CD4-positive, alpha-beta T cell treated with Interleukin-21 for 1 hour (primary cell): Measurements from ENCODE around the gene ERCC6.

Experiments
- DNase-seq: peaks from one replicate; pipeline ENCODE4 v3.0.0-alpha.2; 2020

Gene ERCC6

GRCh38 chr10:49538381-49539319 lies at the start of gene ERCC6:
Gene ERCC6 (minus strand): TSS chr10:49539121.
- peak; percentile 96 for DNase-seq

DNA sequence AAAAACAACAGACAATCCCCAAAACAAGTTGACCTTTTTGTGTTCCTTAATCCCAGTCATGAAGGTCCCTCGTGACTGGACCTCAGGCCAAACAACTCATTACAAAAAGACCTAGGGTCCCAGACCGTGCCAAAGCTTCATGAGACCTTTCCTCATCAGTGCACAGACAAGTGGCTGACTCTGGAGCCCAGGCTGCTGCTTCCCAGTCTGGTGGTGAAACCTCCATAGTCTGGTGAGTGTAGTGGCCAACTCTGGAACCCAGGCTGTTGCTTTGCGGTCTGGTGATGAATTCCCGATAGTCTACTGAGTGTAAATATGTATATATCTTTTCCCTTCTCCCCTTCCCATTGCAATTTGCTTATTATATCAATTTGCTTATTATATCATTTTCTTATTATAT lies 49.1 kb upstream of the ERCC6 start:
- no peak for DNase-seq

- DNase-seq, result no peak
These were observed 46.5 kb upstream of the ERCC6 start for GRCh38 chr10:49585387-49585786.

DNA sequence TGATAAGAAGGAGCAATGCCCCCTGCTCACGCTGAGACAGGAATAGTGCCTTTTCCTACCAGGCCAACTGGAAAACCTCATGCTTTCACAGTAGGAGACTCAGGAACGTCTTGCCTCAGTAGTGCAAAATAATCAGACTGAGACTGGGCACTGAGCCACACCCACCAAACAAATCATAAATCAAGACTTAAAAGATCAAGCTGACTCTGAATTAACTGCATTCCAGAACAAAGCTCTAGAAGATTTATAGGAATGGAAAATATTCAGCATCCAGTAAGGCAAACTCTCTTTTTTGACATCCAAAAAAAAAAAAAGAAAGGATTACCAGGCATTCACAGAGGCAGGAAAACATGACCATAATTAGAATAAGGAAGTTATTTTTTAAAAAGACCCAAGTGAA lies 40.7 kb upstream of the ERCC6 start:
- DNase-seq, result no peak

GRCh38 chr10:49578392-49578791 lies 39.5 kb upstream of the ERCC6 start:
- no peak for DNase-seq

- no peak for DNase-seq
These were observed 38.4 kb upstream of the ERCC6 start for GRCh38 chr10:49577182-49577925.

DNA sequence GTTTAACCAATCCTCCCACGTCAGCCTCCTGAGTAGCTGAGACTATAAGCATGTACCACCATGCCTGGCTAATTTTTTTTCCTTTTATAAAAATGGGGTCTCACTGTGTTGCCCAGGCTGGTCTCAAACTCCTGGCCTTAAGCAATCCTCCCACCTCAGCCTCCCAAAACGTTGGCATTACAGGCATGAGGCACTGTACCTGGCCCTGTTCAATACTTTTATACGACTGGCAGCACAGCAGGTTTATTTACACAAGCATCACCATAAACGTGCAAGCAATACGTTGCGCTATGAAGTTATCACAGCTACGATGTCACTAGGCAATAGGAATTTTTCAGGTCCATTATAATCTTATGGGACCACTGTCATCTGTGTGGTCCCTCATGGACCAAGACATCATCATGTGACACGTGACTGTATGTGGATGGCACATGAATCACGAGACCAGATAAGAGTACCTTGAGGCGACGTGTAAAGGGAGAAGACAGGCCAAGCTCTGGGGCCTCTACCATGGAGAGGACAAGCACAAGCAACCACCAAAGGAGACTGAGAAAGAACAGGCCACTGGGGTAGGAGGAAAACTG lies 36.7 kb upstream of the ERCC6 start:
- DNase-seq, result no peak

- DNase-seq, result no peak
These were observed 33.7 kb upstream of the ERCC6 start for GRCh38 chr10:49572594-49573114.

DNA sequence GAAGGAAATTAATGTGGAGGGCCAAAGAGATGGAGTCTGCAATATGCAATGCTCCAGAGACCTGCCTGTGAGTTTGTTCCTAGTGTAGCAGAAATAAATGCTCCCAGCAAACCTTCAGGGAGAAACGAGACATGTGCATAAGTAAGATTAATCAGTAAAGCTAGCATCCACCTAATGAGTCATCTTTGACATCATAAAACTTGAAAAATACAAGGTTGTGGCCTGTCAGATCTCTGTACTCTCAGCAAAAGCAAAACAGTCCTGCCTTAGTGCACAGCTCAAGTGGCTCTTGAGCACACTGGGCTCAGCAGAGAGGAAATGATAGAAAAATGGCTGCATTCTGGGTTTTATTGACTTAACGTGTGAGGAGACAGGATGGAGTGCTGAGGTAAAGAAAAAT lies 32.5 kb upstream of the ERCC6 start:
- no peak for DNase-seq

DNA sequence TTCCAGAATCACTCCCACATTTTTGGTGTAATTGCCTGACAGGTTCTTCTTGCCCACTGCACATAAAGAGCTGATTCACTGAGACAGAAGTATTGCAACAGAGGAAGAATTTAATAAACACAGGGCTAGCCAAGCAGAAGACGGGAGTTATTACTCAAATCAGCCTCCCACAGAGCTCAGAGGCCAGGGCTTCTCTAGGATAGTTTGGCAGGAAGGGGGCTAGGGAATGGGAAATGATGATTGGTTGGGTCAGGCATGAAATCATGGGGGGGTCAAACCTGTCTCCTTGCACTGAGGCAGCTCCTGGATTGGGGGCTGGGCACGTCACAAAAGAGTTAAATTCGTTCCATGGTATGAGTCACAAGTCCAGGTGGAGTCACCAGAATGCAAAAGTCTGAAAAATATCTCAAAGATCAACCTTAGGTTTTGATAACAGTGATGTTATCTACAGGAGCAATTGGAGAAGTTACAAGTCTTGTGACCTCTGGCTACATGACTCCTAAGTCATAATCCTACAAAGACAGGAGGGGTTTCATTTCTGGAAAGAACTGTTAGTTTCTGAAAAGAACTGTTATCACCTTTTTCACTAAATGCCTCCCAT lies 30.2 kb upstream of the ERCC6 start:
- no peak for DNase-seq

DNA sequence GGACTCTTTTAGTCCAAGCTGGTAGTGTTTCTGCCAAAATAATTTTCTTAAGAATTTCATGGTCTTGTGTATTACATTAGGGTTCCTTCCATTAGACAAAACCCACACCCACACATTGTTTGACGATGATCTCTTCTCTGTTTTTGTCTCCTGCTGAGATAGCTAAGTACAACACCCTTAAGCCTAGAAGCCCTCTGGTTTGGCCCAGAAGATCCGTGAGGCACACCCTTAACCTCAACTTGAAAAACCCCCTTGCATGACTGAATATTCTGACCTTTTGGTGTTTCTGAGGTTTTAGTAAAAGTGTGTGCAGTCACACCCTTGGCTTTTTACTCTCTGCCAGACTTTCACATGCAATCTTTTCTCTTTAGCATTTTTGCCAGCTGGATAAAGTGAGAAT lies 29.3 kb upstream of the ERCC6 start:
- DNase-seq, result no peak

DNA sequence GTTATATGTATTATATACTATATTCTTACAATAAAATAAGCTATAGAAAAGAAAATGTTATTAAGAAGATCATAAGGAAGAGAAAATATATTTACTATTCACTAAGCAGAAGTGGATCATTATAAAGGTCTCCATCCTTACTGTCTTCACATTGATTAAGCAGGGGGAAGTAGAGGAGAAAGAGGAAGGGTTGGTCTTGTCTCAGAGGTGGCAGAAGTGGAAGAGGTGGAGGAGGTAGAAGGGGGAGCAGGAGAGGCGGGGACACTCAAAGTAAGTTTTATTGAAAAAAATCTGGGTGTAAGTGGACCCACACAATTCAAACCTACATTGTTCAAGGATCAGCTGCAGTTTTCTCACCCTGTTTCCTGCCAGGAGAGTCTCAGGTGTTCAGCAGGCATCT lies 28.9 kb upstream of the ERCC6 start:
- DNase-seq, result no peak

GRCh38 chr10:49564461-49565009 lies 25.6 kb upstream of the ERCC6 start:
- DNase-seq, result no peak

- DNase-seq, result no peak
These were observed 24.0 kb upstream of the ERCC6 start for GRCh38 chr10:49562893-49563292.

- no peak for DNase-seq
These were observed 21.6 kb upstream of the ERCC6 start for GRCh38 chr10:49560526-49560925.

- DNase-seq, result no peak
These were observed 20.6 kb upstream of the ERCC6 start for GRCh38 chr10:49559476-49559875.

DNA sequence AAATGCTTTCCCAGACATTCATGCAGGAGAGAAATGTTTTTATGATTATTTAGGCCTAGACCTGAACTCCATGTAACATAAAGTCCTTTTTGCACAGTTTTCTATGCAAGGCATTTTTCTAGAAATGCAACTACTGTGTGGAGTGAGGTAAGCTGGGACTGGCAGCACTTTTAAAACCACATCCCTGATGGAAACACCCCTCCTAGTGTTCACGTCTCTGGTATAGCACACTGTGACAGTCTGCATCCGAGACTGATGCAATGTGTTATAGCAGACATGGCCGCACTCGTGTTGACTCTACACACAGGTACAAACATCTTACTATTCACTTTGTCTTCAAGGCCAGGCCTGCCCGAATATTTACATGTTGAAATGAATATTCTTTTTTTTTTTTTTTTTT lies 19.3 kb upstream of the ERCC6 start:
- no peak for DNase-seq

DNA sequence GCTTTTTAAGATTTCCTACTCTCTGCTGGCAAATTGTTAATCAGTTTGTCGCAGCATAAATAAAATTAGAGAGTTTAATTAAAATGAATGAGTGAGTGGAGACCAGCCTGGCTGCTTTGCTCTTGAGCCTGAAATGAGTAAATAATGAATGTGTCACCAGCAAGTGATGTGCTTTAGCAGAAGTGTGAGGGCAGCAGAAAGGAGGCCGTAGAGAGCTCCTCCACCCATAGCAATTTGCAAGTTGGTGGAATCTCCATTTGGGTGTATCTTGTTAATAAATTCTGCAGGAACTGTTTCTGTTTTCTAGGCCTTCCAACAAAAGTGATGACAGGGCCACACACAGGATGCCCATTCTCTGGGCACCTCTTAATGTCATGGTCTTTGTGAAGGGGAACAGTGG lies 18.8 kb upstream of the ERCC6 start:
- DNase-seq, result no peak

- no peak for DNase-seq
These were observed 17.8 kb upstream of the ERCC6 start for GRCh38 chr10:49556723-49557122.

GRCh38 chr10:49552277-49552676 lies 13.4 kb upstream of the ERCC6 start:
- no peak for DNase-seq

DNA sequence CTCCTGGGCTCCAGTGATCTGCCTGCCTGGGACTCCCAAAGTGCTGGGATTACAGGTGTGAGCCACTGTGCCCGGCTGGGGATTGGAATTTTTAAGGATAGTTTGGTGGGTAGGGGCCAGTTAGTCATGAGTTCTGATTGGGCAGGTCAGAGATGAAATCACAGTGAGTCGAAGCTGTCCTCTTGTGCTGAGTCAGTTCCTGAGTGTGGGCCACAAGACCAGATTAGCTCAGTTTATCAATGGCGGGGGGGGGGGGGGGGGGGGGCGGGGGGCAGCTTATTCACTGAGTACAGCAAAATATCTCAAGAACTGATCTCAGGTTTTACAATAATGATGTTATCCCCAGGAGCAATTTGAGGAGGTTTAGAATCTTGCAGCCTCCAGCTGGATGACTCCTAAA lies 11.6 kb upstream of the ERCC6 start:
- no peak for DNase-seq

DNA sequence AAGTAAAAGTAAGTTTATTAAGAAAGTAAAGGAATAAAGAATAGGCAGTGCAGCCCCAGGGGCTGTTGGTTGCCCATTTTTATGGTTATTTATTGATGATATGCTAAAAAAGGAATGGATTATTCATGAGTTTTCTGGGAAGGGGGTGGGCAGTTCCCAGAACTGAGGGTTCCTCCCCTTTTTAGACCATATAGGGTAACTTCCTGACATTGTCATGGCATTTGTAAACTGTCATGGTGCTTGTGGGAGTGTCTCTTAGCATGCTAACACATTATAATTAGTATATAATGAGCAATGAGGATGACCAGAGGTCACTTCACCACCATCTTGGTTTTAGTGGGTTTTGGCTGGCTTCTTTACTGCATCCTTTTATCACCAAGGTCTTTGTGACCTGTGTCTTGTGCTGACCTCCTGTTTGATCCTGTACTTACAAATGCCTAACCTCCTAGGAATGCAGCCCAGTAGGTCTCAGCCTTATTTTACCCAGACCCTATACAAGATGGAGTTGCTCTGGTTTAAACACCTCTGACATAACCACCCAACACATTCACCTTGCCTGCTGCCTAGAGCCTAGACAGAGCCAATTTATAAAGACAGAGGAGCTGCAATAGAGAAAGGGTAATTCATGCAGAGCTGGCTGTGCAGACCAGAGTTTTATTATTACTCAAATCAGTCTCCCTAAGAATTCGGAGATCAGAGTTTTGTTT lies 10.9 kb upstream of the ERCC6 start:
- DNase-seq, result no peak
